ENCODE data around the gene ZNF718. TPM values are rescaled to one million over a fixed set of nuclear protein-coding genes. Genes with fewer than 3 reads are reported as not detected.

Gene ZNF718
- total and polyA plus RNA-seq, 2 of the 8 experiments (the other 6 are each of a cell fraction or from before 2014, with no cell fraction given): 3.3 to 19.5 TPM

- Histone ChIP-seq H3K4me1 (replicated peaks in 1 of 4; ENCODE audit: control insufficient read depth in 3 of 4, insufficient read depth in 4 of 4, low read length in 3 of 4) (peaks cover 2 to 5% (median 5%) of the 10 kb centered on the region in 4 experiments; a peak in 5 of 7 replicates), H2AK5ac (ENCODE audit: low read depth, low read length) (no peak overlapping the region), H3K9me3 (ENCODE audit: insufficient read depth in 2 of 2, low read depth in 1 of 2, low read length in 1 of 2) (peaks cover 11% of the 10 kb centered on the region in 2 experiments), H3K4me2 (ENCODE audit: insufficient read depth in 1 of 2, low read depth in 2 of 2, low read length in 2 of 2) (no peak overlapping the region), H4K20me1 (replicated peaks in 1 of 2; ENCODE audit: control insufficient read depth in 1 of 2, insufficient read depth in 2 of 2, low read length in 2 of 2) (peaks cover 4 to 8% of the 10 kb centered on the region in 2 experiments), H3K27me3 (replicated peaks in 1 of 4; ENCODE audit: control insufficient read depth in 3 of 4, extremely low read depth in 1 of 4, insufficient read depth in 3 of 4, low read length in 3 of 4) (no peaks in the 10 kb centered on the region), H3K18ac (ENCODE audit: extremely low read depth, low read length) (no peak overlapping the region), H4K91ac (replicated peaks; ENCODE audit: insufficient read length, low read length) (no peak overlapping the region), H2BK15ac (ENCODE audit: low read length) (no peak overlapping the region), H3K23me2 (ENCODE audit: low read depth, low read length) (peaks cover 16% of the 10 kb centered on the region; the same call in 1 of the 2 replicates), H3K27ac (ENCODE audit: low read depth, low read length) (no peak overlapping the region), H3K23ac (ENCODE audit: insufficient read length) (no peak overlapping the region), H2BK12ac (ENCODE audit: low read depth, low read length) (0 out of 2 replicates have a peak overlapping the region, but pooled peaks have one; percentile 5), H2BK5ac (ENCODE audit: low read depth, low read length) (no peak overlapping the region), H3K56ac (replicated peaks; ENCODE audit: insufficient read length, low read depth, low read length) (no peak overlapping the region), H4K5ac (ENCODE audit: insufficient read length, low read depth, low read length) (no peak overlapping the region), H4K8ac (ENCODE audit: extremely low read depth, insufficient read depth, low read length) (no peak overlapping the region), H3K79me2 (ENCODE audit: control insufficient read depth in 1 of 2, insufficient read depth in 2 of 2, low read length in 2 of 2) (peaks cover 5 to 33% of the 10 kb centered on the region in 2 experiments), H3K4ac (replicated peaks; ENCODE audit: insufficient read length, low read depth, low read length) (no peak overlapping the region), H3K79me1 (ENCODE audit: low read depth, low read length) (peaks cover 3% of the 10 kb centered on the region), H3K9ac (replicated peaks in 1 of 4; ENCODE audit: extremely low read depth in 1 of 4, low read depth in 3 of 4, low read length in 3 of 4) (no peak overlapping the region), H2AFZ (ENCODE audit: low read length) (no peak overlapping the region), H2BK120ac (replicated peaks; ENCODE audit: low read depth, low read length) (no peak overlapping the region), H3K14ac (ENCODE audit: insufficient read length) (no peak overlapping the region), H2BK20ac (ENCODE audit: low read length) (no peak overlapping the region), H3K4me3 (ENCODE audit: extremely low read depth in 1 of 4, insufficient read depth in 2 of 4, low read depth in 3 of 4, low read length in 4 of 4) (no peak overlapping the region), H3K36me3 (ENCODE audit: control insufficient read depth in 2 of 4, insufficient read depth in 4 of 4, low read length in 3 of 4) (peaks cover 0 to 3% (median 0%) of the 10 kb centered on the region in 4 experiments; a peak in 3 of 8 replicates)
- 87% methylated on average over 8 of the region's 8 CpGs; no CpG with 5 or more reads in 1 of the 2 experiments for WGBS, 2 experiments (ENCODE audit: extremely low coverage in 1 of 2, insufficient coverage in 1 of 2, insufficient read length in 1 of 2, insufficient replicate concordance in 2 of 2, low coverage in 1 of 2, low lambda C conversion rate in 2 of 2, missing lambda C conversion rate in 1 of 2)
- ChIA-PET POLR2A (ENCODE audit: partially characterized antibody) (interaction anchor here (0.9 to 4.7 kb wide), 5 partner anchors 8 to 157 kb away, joined by 3 to 36 read pairs (median 18); partner anchors contain the start of genes ZNF595 and ZNF718), CTCF (ENCODE audit: partially characterized antibody) (interaction anchor here (0.8 to 3.9 kb wide), 3 partner anchors 10 to 142 kb away, joined by 3 to 15 read pairs (median 3); no protein-coding TSS in a partner anchor)
- no peak for FAIRE-seq
- no peak for DNase-seq (ENCODE audit: low read depth in 1 of 2, low spot score in 2 of 2)
- TF ChIP-seq GABPA (IDR thresholded peaks at IDR 0.05; ENCODE audit: borderline replicate concordance, insufficient read depth, low read length): no peak
These were observed 86.8 kb downstream of the ZNF718 start for GRCh38 chr4:211033-211511.
